OCI-LY3 (cell line): ENCODE measurements around the gene AHCYL2.

Experiments
- H2AFZ ChIP-seq: fragments of 200-600, 300-600 bp; shearing (Covaris generic); 2 replicates; pipeline ENCODE4 v1.6.0; 2014; ENCODE audit warnings: antibody characterized with exemption, low read depth, low read length
- H3K27ac ChIP-seq: fragments of 200-600, 300-600 bp; sonication (generic); 2 replicates; pipeline ENCODE4 v1.5.1; 2014; ENCODE audit warnings: mild to moderate bottlenecking, low read length, moderate library complexity, mixed read lengths
- H3K27me3 ChIP-seq: fragments of 200-600, 300-600 bp; sonication (generic); 2 replicates; pipeline ENCODE4 v1.6.1; 2014; ENCODE audit warnings: low read depth, low read length, mixed read lengths
- H3K36me3 ChIP-seq: fragments of 200-600, 300-600 bp; sonication (generic); replicated peaks from 2 replicates; pipeline ENCODE3; 2014; ENCODE audit warnings: low read depth, low read length, mixed read lengths
- H3K4me1 ChIP-seq: fragments of 300-600, 200-600 bp; sonication (generic); 2 replicates; pipeline ENCODE4 v1.6.1; 2014; ENCODE audit warnings: low read length, mixed read lengths
- H3K4me2 ChIP-seq: fragments of 200-600, 300-600 bp; sonication (generic); 2 replicates; pipeline ENCODE4 v1.6.1; 2014; ENCODE audit warnings: low read length, mixed read lengths
- H3K4me3 ChIP-seq: fragments of 300-600, 200-600 bp; sonication (generic); 2 replicates; pipeline ENCODE4 v1.5.1; 2014; ENCODE audit warnings: antibody characterized with exemption, mild to moderate bottlenecking, low read length, moderate library complexity
- H3K79me2 ChIP-seq: fragments of 300-600, 200-600 bp; shearing (Covaris generic); 2 replicates; pipeline ENCODE4 v1.6.1; 2014; ENCODE audit warnings: mild to moderate bottlenecking, low read length, mixed read lengths
- H3K9ac ChIP-seq: fragments of 300-600, 200-600 bp; shearing (Covaris generic); 2 replicates; pipeline ENCODE4 v1.6.0; 2014; ENCODE audit warnings: mild to moderate bottlenecking, low read length, moderate library complexity
- H3K9me3 ChIP-seq: fragments of 200-600, 300-600 bp; shearing (Covaris generic); 2 replicates; pipeline ENCODE4 v1.6.1; 2014; ENCODE audit warnings: low read length, mixed read lengths; ENCODE audit not compliant: insufficient read depth
- H4K20me1 ChIP-seq: fragments of 200-600, 300-600 bp; sonication (generic); 2 replicates; pipeline ENCODE4 v1.6.1; 2016; ENCODE audit warnings: low read length, mixed read lengths; ENCODE audit not compliant: insufficient read depth
- CTCF ChIP-seq: fragments of 200-600, 300-600 bp; sonication (generic); IDR thresholded peaks from 2 replicates; pipeline ENCODE4 v1.5.1; 2014; ENCODE audit warnings: antibody characterized with exemption, low read length, low read depth
- EZH2phosphoT487 ChIP-seq: fragments of 200-600 bp; shearing (Covaris generic); IDR thresholded peaks from 2 replicates; pipeline ENCODE4 v1.6.1; 2018; ENCODE audit warnings: antibody characterized with exemption, mixed run types, low read depth

Gene AHCYL2

GRCh38 chr7:129359176-129359575 is 134.3 kb downstream of the AHCYL2 start:
- Histone ChIP-seq H3K4me2 (no peak overlapping the region), H3K4me3 (no peak overlapping the region), H3K36me3 (no peaks in the 10 kb centered on the region), H3K9ac (no peak overlapping the region), H3K9me3 (no peaks in the 10 kb centered on the region), H3K27me3 (no peaks in the 10 kb centered on the region), H3K27ac (no peak overlapping the region), H3K79me2 (no peaks in the 10 kb centered on the region), H3K4me1 (no peaks in the 10 kb centered on the region), H4K20me1 (no peaks in the 10 kb centered on the region), H2AFZ (no peak overlapping the region)
- TF ChIP-seq EZH2phosphoT487 = no peak
- TF ChIP-seq CTCF = no peak

GRCh38 chr7:129359638-129360037 is 134.8 kb downstream of the AHCYL2 start:
- no peak overlapping the region for H3K9ac ChIP-seq
- no peak overlapping the region for H3K27ac ChIP-seq
- no peak overlapping the region for H2AFZ ChIP-seq
- H3K4me2 ChIP-seq = no peak overlapping the region
- H3K36me3 ChIP-seq = no peaks in the 10 kb centered on the region
- no peaks in the 10 kb centered on the region for H3K79me2 ChIP-seq
- H3K27me3 ChIP-seq = no peaks in the 10 kb centered on the region
- H4K20me1 ChIP-seq = no peaks in the 10 kb centered on the region
- no peak overlapping the region for H3K4me3 ChIP-seq
- TF ChIP-seq EZH2phosphoT487 = no peak
- TF ChIP-seq CTCF = no peak
- no peaks in the 10 kb centered on the region for H3K9me3 ChIP-seq
- no peaks in the 10 kb centered on the region for H3K4me1 ChIP-seq

GRCh38 chr7:129361771-129362170 is 136.9 kb downstream of the AHCYL2 start:
- no peak overlapping the region for H3K4me2 ChIP-seq
- H2AFZ ChIP-seq = no peak overlapping the region
- no peak overlapping the region for H3K9ac ChIP-seq
- no peaks in the 10 kb centered on the region for H3K9me3 ChIP-seq
- H3K79me2 ChIP-seq = no peaks in the 10 kb centered on the region
- H4K20me1 ChIP-seq = no peaks in the 10 kb centered on the region
- no peaks in the 10 kb centered on the region for H3K36me3 ChIP-seq
- no peaks in the 10 kb centered on the region for H3K27me3 ChIP-seq
- TF ChIP-seq EZH2phosphoT487 = no peak
- H3K4me3 ChIP-seq = no peak overlapping the region
- H3K4me1 ChIP-seq = no peaks in the 10 kb centered on the region
- no peak overlapping the region for H3K27ac ChIP-seq

DNA sequence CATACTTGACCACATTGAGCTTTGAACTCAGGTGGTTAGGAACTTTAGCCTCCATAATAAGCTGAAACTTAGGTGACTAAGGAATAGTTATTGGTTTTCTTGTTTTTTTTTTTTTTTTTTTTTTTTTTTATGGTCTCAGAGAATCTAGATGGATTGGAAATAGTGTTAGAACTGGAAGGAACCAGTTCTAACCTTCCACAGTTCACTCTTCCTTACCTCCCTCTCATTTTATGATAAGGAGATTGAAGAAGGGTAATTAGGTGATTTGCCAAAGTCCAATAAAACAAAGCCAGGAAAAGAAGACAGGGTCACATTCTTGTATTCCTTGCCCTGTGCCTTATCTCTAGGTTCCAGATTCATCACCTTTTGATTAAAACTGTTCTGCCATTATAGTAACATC is 137.7 kb downstream of the AHCYL2 start:
- Histone ChIP-seq H2AFZ (no peak overlapping the region), H3K9me3 (no peaks in the 10 kb centered on the region), H3K9ac (no peak overlapping the region), H3K4me3 (no peak overlapping the region), H3K4me1 (no peaks in the 10 kb centered on the region), H3K36me3 (no peaks in the 10 kb centered on the region), H3K4me2 (no peak overlapping the region), H4K20me1 (no peaks in the 10 kb centered on the region), H3K79me2 (no peaks in the 10 kb centered on the region), H3K27ac (no peak overlapping the region), H3K27me3 (no peaks in the 10 kb centered on the region)
- no peak for TF ChIP-seq CTCF
- TF ChIP-seq EZH2phosphoT487 = no peak

DNA sequence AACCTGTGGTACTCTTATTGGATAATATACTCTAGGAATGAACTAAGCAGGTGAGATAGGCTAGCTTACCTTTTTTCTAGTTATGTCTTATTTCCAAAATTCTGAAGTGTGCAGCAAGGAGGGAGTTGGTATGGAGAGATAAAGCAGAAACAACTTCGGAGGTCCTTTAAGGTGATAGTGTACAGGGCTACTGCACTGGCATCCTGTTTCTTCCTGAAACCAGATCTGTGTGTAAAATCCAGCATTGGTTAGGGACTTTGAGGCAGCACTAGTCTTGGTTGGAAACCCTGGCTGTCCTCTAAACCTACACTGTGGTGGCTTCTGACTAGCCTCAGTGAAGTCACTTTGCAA is 142.5 kb downstream of the AHCYL2 start:
- H2AFZ ChIP-seq = no peak overlapping the region
- no peaks in the 10 kb centered on the region for H3K9me3 ChIP-seq
- H3K4me2 ChIP-seq = no peak overlapping the region; the same call in 1 of the 2 replicates
- no peaks in the 10 kb centered on the region for H4K20me1 ChIP-seq
- TF ChIP-seq EZH2phosphoT487 (no peak), CTCF (no peak)
- no peaks in the 10 kb centered on the region for H3K36me3 ChIP-seq
- no peaks in the 10 kb centered on the region for H3K27me3 ChIP-seq
- H3K4me1 ChIP-seq = peaks cover 30% of the 10 kb centered on the region
- H3K4me3 ChIP-seq = no peak overlapping the region
- H3K9ac ChIP-seq = no peak overlapping the region
- no peaks in the 10 kb centered on the region for H3K79me2 ChIP-seq
- H3K27ac ChIP-seq = no peak overlapping the region
